HEK293T (cell line): ENCODE results near the gene HNRNPU.

ENCODE experiments used
- CTCF ChIA-PET: fragments of 350-600 bp; formaldehyde crosslinking; extraction: SDS; loops from one replicate; lab custom pipeline; 2021; ENCODE audit warnings: antibody characterized with exemption, inconsistent platforms; lab: Yijun Ruan, JAX
- POLR2A ChIA-PET: fragments of 350-600 bp; formaldehyde crosslinking; extraction: SDS; loops from one replicate; lab custom pipeline; 2020; ENCODE audit warnings: antibody characterized with exemption, inconsistent platforms; lab: Yijun Ruan, JAX
- DNase-seq: peaks from one replicate; pipeline ENCODE4 v3.0.0; 2012; ENCODE audit warnings: mixed read lengths; ENCODE audit errors: extremely low spot score
- ARNT ChIP-seq: fragments of 450-650 bp; IDR thresholded peaks from 2 replicates; pipeline ENCODE4 v1.6.1; 2017; ENCODE audit warnings: mild to moderate bottlenecking
- BHLHE40 ChIP-seq: fragments of 450-650 bp; IDR thresholded peaks from 2 replicates; pipeline ENCODE4 v1.6.1; 2016; ENCODE audit warnings: mild to moderate bottlenecking, moderate library complexity, borderline replicate concordance
- CTBP1 ChIP-seq: fragments of 450-650 bp; IDR thresholded peaks from 2 replicates; pipeline ENCODE4 v1.6.1; 2016; ENCODE audit warnings: borderline replicate concordance
- ELF4 ChIP-seq: fragments of 450-650 bp; IDR thresholded peaks from 2 replicates; pipeline ENCODE4 v1.6.1; 2017; ENCODE audit warnings: antibody characterized with exemption
- FOXA1 ChIP-seq: fragments of 450-650 bp; IDR thresholded peaks from 2 replicates; pipeline ENCODE4 v1.6.1; 2016; ENCODE audit warnings: mild to moderate bottlenecking
- FOXK2 ChIP-seq: fragments of 450-650 bp; IDR thresholded peaks from 2 replicates; pipeline ENCODE4 v1.6.1; 2016; ENCODE audit warnings: mild to moderate bottlenecking
- FOXM1 ChIP-seq: fragments of 450-650 bp; IDR thresholded peaks from 2 replicates; pipeline ENCODE4 v1.6.1; 2017; ENCODE audit warnings: mild to moderate bottlenecking, borderline replicate concordance
- HDGF ChIP-seq: fragments of 450-650 bp; IDR thresholded peaks from 2 replicates; pipeline ENCODE4 v1.6.1; 2017; ENCODE audit warnings: antibody characterized with exemption, borderline replicate concordance
- L3MBTL2 ChIP-seq: fragments of 450-650 bp; conservative IDR thresholded peaks from 2 replicates; pipeline ENCODE4 v1.6.1; 2016; ENCODE audit warnings: mild to moderate bottlenecking
- LEF1 ChIP-seq: fragments of 450-650 bp; IDR thresholded peaks from 2 replicates; pipeline ENCODE4 v1.6.1; 2017; ENCODE audit warnings: mild to moderate bottlenecking, borderline replicate concordance
- NFRKB ChIP-seq: fragments of 450-650 bp; IDR thresholded peaks from 2 replicates; pipeline ENCODE4 v1.6.1; 2016; ENCODE audit warnings: mild to moderate bottlenecking, moderate library complexity
- SP1 ChIP-seq: fragments of 450-650 bp; IDR thresholded peaks from 2 replicates; pipeline ENCODE4 v1.6.1; 2017
- SUZ12 ChIP-seq: fragments of 450-650 bp; IDR thresholded peaks from 2 replicates; pipeline ENCODE4 v1.6.1; 2016; ENCODE audit warnings: mild to moderate bottlenecking
- TARDBP ChIP-seq: fragments of 450-650 bp; IDR thresholded peaks from 2 replicates; pipeline ENCODE4 v1.6.1; 2016
- ZNF384 ChIP-seq: fragments of 450-650 bp; IDR thresholded peaks from 2 replicates; pipeline ENCODE4 v1.6.1; 2016
- TF ChIP-seq, protein P1 (sequence below): fragments of 450-650 bp; IDR thresholded peaks from 2 replicates; pipeline ENCODE4 v1.6.1; 2016

HNRNPU gene

DNA sequence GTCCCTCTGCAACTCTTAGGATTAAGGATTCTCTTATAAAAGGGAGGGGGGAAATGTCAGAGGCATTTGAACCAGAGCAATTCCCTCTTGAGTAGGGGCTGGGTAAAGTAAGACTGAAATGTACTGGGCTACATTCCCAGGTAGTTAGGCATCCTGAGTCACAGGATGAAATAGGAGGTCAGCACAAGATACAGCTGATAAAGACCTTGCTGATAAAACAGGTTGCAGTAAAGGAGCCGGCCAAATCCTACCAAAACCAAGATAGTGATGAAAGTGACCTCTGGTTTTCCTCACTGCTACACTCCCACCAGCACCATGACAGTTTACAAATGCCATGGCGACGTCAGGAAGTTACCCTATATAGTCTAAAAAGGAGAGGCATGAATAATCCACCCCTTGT, 43.2 kb downstream of the HNRNPU start:
- no peak for DNase-seq
- no peak for TF ChIP-seq ELF4
- no peak for TF ChIP-seq SP1
- TF ChIP-seq HDGF = no peak
- TF ChIP-seq BHLHE40 = no peak
- TF ChIP-seq, protein P1, sequence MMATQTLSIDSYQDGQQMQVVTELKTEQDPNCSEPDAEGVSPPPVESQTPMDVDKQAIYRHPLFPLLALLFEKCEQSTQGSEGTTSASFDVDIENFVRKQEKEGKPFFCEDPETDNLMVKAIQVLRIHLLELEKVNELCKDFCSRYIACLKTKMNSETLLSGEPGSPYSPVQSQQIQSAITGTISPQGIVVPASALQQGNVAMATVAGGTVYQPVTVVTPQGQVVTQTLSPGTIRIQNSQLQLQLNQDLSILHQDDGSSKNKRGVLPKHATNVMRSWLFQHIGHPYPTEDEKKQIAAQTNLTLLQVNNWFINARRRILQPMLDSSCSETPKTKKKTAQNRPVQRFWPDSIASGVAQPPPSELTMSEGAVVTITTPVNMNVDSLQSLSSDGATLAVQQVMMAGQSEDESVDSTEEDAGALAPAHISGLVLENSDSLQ = no peak
- no peak for TF ChIP-seq FOXA1
- TF ChIP-seq NFRKB = no peak
- no peak for TF ChIP-seq ARNT
- TF ChIP-seq SUZ12 = no peak
- TF ChIP-seq FOXK2 = no peak
- no peak for TF ChIP-seq L3MBTL2
- TF ChIP-seq LEF1 = no peak
- CTCF ChIA-PET = no interaction called here
- POLR2A ChIA-PET = no interaction called here

GRCh38 chr1:244820131-244820530, 44.2 kb downstream of the HNRNPU start:
- DNase-seq = no peak
- ChIA-PET POLR2A (interaction anchor here (2.0 kb wide), 1 partner anchor 15 kb away, joined by 9 read pairs; the partner anchor contains the start of gene COX20), CTCF (no interaction called here)
- TF ChIP-seq FOXK2 (no peak), L3MBTL2 (no peak), ARNT (no peak), HDGF (no peak), BHLHE40 (no peak), FOXA1 (no peak), SP1 (no peak), ELF4 (no peak), LEF1 (no peak), NFRKB (no peak), ZNF384 (no peak), TARDBP (no peak)
- TF ChIP-seq, protein P1 = no peak

DNA sequence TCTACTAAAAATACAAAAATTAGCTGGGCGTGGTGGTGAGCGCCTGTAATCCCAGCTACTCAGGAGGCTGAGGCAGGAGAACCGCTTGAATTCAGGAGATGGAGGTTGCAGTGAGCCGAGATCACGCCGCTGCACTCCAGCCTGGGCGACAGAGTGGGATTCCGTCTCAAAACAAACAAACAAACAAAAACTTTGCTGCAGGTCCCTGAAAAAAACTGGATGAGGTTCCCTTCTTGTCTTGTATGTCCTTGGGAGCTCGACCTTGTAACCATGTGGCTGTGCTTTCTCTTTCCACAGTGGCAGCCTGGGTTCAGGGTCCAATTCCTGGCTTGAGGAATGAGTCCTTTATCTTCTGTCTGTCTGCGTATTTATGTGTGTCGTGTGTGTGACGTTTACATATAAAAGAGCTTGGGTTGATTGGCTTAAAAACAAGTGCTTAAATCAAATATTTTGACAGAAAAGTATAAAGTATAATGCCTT, 46.9 kb downstream of the HNRNPU start:
- no peak for DNase-seq
- CTCF ChIA-PET = no interaction called here
- POLR2A ChIA-PET = no interaction called here
- TF ChIP-seq NFRKB = no peak
- TF ChIP-seq, protein P1 = no peak
- no peak for TF ChIP-seq FOXM1

GRCh38 chr1:244815600-244816099, 48.7 kb downstream of the HNRNPU start:
- POLR2A ChIA-PET = no interaction called here
- TF ChIP-seq LEF1 (no peak), HDGF (no peak), SUZ12 (no peak), FOXK2 (no peak), BHLHE40 (no peak), ELF4 (no peak), SP1 (no peak), TARDBP (no peak), CTBP1 (no peak), NFRKB (no peak), FOXA1 (no peak), L3MBTL2 (no peak), FOXM1 (no peak), ARNT (no peak), ZNF384 (no peak)
- TF ChIP-seq, protein P1 = no peak
- no peak for DNase-seq
- CTCF ChIA-PET = no interaction called here

- POLR2A ChIA-PET = interaction anchor here (0.8 to 1.1 kb wide), 2 partner anchors 15 to 21 kb away, joined by 4 read pairs; no protein-coding TSS in a partner anchor
- no peak for DNase-seq
- CTCF ChIA-PET = interaction anchor here (0.5 to 1.5 kb wide), 4 partner anchors 10 to 379 kb away, joined by 3 to 6 read pairs (median 4); no protein-coding TSS in a partner anchor
- TF ChIP-seq, protein P1 = no peak
- TF ChIP-seq ZNF384 = no peak
- TF ChIP-seq CTBP1 = no peak
- TF ChIP-seq TARDBP = no peak
- TF ChIP-seq ARNT = no peak
Measured at GRCh38 chr1:244813327-244813726, 51.0 kb downstream of the HNRNPU start.
